K562 (cell line): ENCODE data around the gene TRMU. TPM values are rescaled to one million over a fixed set of nuclear protein-coding genes. Genes with fewer than 3 reads are reported as not detected.

Source experiments
- ATAC-seq: fragments of 200-7000 bp; cut with Tn5 transposase; 3 replicates; pipeline ENCODE4 v1.9.1; 2020; ENCODE audit warnings: moderate library complexity
- BruUV-seq: library from RNA; stranded (reverse); fragments of 400-500 nt; replicated peaks from 2 replicates; lab custom pipeline; 2021; lab: Mats Ljungman, UMichigan
- CTCF ChIA-PET: fragments of 300-600 bp; formaldehyde crosslinking; extraction: SDS; loops from one replicate; lab custom pipeline; 2021; ENCODE audit warnings: low intra/inter-chr PET ratio; lab: Yijun Ruan, JAX
- POLR2A ChIA-PET: fragments of 300-600, 350-650 bp; sonication (Branson Sonifier 250); formaldehyde crosslinking; extraction: SDS; loops from one replicate; lab custom pipeline; 2021; ENCODE audit warnings: antibody characterized with exemption, inconsistent platforms; lab: Yijun Ruan, JAX
- DNase-seq, 4 experiments: peaks; one replicate each; pipeline versions ENCODE4 v3.0.0 to v3.0.0-alpha.2; 2011 to 2018; ENCODE audit warnings: low spot score in 3 of 4, mixed read lengths in 3 of 4; ENCODE audit errors: extremely low read depth in 1 of 4
- FAIRE-seq: peaks from 2 replicates; lab custom pipeline; 2011; peaks lifted over from hg19 to GRCh38; lab: Jason Lieb, UNC
- H2AFZ ChIP-seq: 2 replicates; pipeline ENCODE4 v1.6.0; 2011; ENCODE audit warnings: low read depth, low read length, control low read depth, inconsistent platforms
- H3K27ac ChIP-seq: fragments of 200-600 bp; 3 replicates; pipeline ENCODE4 v1.8.0; 2011; ENCODE audit warnings: low read depth, mild to moderate bottlenecking, control low read depth, inconsistent platforms, low read length, moderate library complexity, mixed read lengths; ENCODE audit errors: extremely low read depth
- H3K27me3 ChIP-seq, 2 experiments: fragments of 300-600 bp in 1 of 2; 2 replicates in 1 of 2; 3 replicates in 1 of 2; pipeline versions ENCODE4 v1.6.0 to v1.8.0; 2011; ENCODE audit warnings: inconsistent platforms in 2 of 2, low read length in 2 of 2, mild to moderate bottlenecking in 1 of 2, mixed read lengths in 1 of 2, moderate library complexity in 1 of 2; ENCODE audit not compliant: control insufficient read depth in 2 of 2, insufficient read depth in 2 of 2
- H3K36me3 ChIP-seq: fragments of 300-600 bp; 3 replicates; pipeline ENCODE4 v1.8.0; 2011; ENCODE audit warnings: mild to moderate bottlenecking, low read length, inconsistent platforms; ENCODE audit not compliant: control insufficient read depth, insufficient read depth
- H3K4me1 ChIP-seq, 2 experiments: fragments of 200-600 bp in 1 of 2; replicated peaks in 1 of 2; 2 replicates in 1 of 2; 3 replicates in 1 of 2; pipeline versions ENCODE4 v1.5.1 to v1.8.0; 2011; ENCODE audit warnings: inconsistent platforms in 2 of 2, low read length in 2 of 2, mild to moderate bottlenecking in 1 of 2, mixed read lengths in 1 of 2, moderate library complexity in 1 of 2; ENCODE audit not compliant: control insufficient read depth in 2 of 2, insufficient read depth in 2 of 2
- H3K4me2 ChIP-seq: 2 replicates; pipeline ENCODE4 v1.6.1; 2011; ENCODE audit warnings: low read length, control low read depth, inconsistent platforms, mixed read lengths; ENCODE audit not compliant: insufficient read depth
- H3K4me3 ChIP-seq: fragments of 200-600 bp; sonication (generic), shearing (Covaris generic); 2 replicates; pipeline ENCODE4 v1.5.1; 2016; ENCODE audit warnings: control low read depth, inconsistent platforms
- H3K79me2 ChIP-seq: fragments of 200-600 bp; 3 replicates; pipeline ENCODE4 v1.8.0; 2011; ENCODE audit warnings: low read length, inconsistent platforms; ENCODE audit not compliant: control insufficient read depth, insufficient read depth
- H3K9ac ChIP-seq, 2 experiments: 2 replicates each; pipeline versions ENCODE4 v1.6.0 to v1.6.1; 2011; ENCODE audit warnings: low read depth in 2 of 2, low read length in 2 of 2, control low read depth in 1 of 2, inconsistent platforms in 1 of 2, mild to moderate bottlenecking in 1 of 2, mixed read lengths in 1 of 2; ENCODE audit not compliant: insufficient read depth in 1 of 2
- H3K9me1 ChIP-seq: one replicate; pipeline ENCODE4 v1.6.0; 2011; ENCODE audit warnings: inconsistent platforms, mild to moderate bottlenecking, low read length, moderate library complexity; ENCODE audit not compliant: control insufficient read depth, insufficient read depth
- H3K9me3 ChIP-seq: replicated peaks from 2 replicates; pipeline ENCODE4 v1.5.1; 2011; ENCODE audit warnings: low read depth, low read length, inconsistent platforms; ENCODE audit not compliant: control insufficient read depth, insufficient read depth
- H4K20me1 ChIP-seq: replicated peaks from 2 replicates; pipeline ENCODE4 v1.6.1; 2011; ENCODE audit warnings: low read length, inconsistent platforms, mixed read lengths; ENCODE audit not compliant: control insufficient read depth, insufficient read depth
- HINFP ChIP-seq: fragments of 450-650 bp; conservative IDR thresholded peaks from 2 replicates; pipeline ENCODE4 v1.6.1; 2016; ENCODE audit warnings: missing genetic modification characterization, low read depth, mild to moderate bottlenecking, control low read depth, missing compliant biosample characterization
- POLR2G ChIP-seq: fragments of 200-400 bp; formaldehyde crosslinking; IDR thresholded peaks from 2 replicates; pipeline ENCODE4 v1.6.1; 2017; ENCODE audit warnings: low read depth, mild to moderate bottlenecking, antibody characterized with exemption, low read length, moderate library complexity
- WGBS: fragments of 100-300 bp; shearing (Covaris generic); methylation state at CpG from one replicate; pipeline ENCODE4 v1.1.6; 2016; ENCODE audit warnings: low coverage, mixed read lengths; ENCODE audit not compliant: insufficient coverage; ENCODE audit errors: missing lambda C conversion rate; 5-methylcytosine and 5-hydroxymethylcytosine counted together
- in situ Hi-C: fragments of 300-500 bp; cut with MboI; formaldehyde crosslinking; loops from 4 replicates; pipeline ENCODE4 v1.15.0; 2018; ENCODE audit warnings: inconsistent platforms, mixed read lengths
- intact Hi-C: fragments of 100-400 bp; cut with micrococcal nuclease; formaldehyde crosslinking; loops from 2 replicates; pipeline ENCODE4 v1.14.2; 2022
- polyA plus RNA-seq, 8 experiments: library from polyadenylated mRNA; depleted of rRNA in 4 of 8; stranded (reverse) in 5 of 8; unstranded in 3 of 8; fragments of >200 nt; fragmentation: Nextera tagmentation in 2 of 8; fragmentation: Illumina TruSeq in 1 of 8; extraction: Ambion mirVana in 2 of 8; extraction: Trizol in 1 of 8; gene quantifications; 2 replicates each; pipeline versions ENCODE4 v1.2.1 to v1.2.3, GENCODE V29; 2011 to 2014; ENCODE audit warnings: inconsistent platforms in 1 of 8, missing spikeins in 1 of 8
- total RNA-seq, 7 experiments: library from RNA; depleted of rRNA in 6 of 7; stranded (reverse); fragments of >200 nt in 6 of 7; fragmentation: Illumina TruSeq in 2 of 7; extraction: Trizol in 2 of 7; gene quantifications; 2 replicates each; pipeline versions ENCODE4 v1.2.1 to v1.2.3, GENCODE V29; 2011 to 2021; ENCODE audit warnings: low replicate concordance in 1 of 7

TRMU gene
- total and polyA plus RNA-seq, 9 of the 15 experiments (the other 6 are each of a cell fraction or from before 2014, with no cell fraction given), result 2.3 to 49.9 (median 35.3) TPM

DNA sequence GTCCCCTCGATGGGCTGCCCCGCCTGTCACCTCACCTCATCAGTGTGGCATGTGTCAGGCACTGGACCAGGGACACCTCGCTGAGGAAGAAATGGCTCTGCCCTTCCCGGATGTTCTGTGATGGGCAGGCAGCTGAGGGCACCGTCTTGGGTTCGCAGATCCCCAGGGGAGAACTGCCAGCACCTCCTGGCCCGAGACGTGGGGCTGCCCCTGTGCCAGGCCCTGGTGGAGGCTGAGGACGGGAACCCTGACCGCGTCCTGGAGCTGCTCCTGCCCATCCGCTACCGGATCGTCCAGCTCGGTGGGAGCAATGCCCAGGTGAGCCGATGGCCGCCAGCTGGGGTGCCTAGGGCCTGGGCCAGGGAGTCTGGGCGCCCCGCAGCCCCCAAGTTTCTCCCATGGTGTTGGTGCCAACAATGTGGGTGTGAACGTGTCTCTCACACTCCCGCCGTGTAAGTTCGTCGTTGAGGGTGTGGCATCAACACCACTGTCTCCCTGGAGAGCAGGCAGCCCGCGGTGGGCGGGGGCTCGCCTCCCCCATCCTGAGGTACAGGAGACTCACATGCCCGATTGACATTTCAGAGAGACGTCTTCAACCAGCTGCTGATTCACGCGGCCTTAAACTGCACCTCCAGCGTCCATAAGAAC lies 46.1 kb upstream of the TRMU start:
- peak; percentile 61 for TF ChIP-seq POLR2G
- TF ChIP-seq HINFP (tag), result no peak
- Histone ChIP-seq H3K9ac (no peak overlapping the region), H3K27me3 (no peaks in the 10 kb centered on the region), H3K9me3 (no peaks in the 10 kb centered on the region), H3K79me2 (no peaks in the 10 kb centered on the region), H3K27ac (no peak overlapping the region), H2AFZ (no peak overlapping the region), H3K36me3 (peaks cover 29% of the 10 kb centered on the region), H3K4me1 (peaks cover 0 to 19% of the 10 kb centered on the region in 2 experiments; a peak in 2 of 5 replicates), H3K4me3 (no peak overlapping the region), H3K4me2 (no peak overlapping the region), H4K20me1 (no peaks in the 10 kb centered on the region), H3K9me1 (no peaks in the 10 kb centered on the region)
- 80% methylated on average over 12 of the region's 33 CpGs for WGBS
- no peak for DNase-seq
- BruUV-seq, result no TSS peak
- ATAC-seq, result no peak
- in situ Hi-C loops (no loop called here), intact Hi-C loops (no loop called here)
- no peak for FAIRE-seq
- POLR2A ChIA-PET, result interaction anchor here (0.7 to 0.8 kb wide), 2 partner anchors 21 to 31 kb away, joined by 3 to 4 read pairs; no protein-coding TSS in a partner anchor
- CTCF ChIA-PET, result no interaction called here
